ENCODE data around the gene PROK2.

The PROK2 gene

DNA sequence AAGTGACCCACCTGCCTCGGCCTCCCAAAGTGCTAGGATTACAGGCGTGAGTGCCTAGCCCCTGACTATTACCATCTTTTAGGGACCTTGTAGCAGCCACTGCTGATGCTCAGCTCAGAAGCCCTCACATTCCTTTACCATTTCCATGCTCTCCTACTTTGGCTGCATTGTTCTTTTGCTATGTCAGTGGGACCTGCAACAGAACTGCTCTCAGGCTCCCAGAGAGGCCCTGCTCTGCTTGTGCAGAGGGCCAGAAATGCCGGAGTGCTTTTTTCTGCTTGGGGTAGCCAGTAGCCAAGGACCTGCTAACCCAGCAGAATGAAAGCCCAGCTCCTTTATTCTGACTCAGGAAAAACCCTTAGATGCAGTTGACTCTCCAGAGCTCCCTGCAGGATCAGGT, 18.3 kb upstream of the PROK2 start:
- TF ChIP-seq POLR2A (IDR thresholded peaks at IDR 0.05; ENCODE audit: low read length) (no peak), GATA1 (IDR thresholded peaks at IDR 0.05; ENCODE audit: low read depth, low read length) (no peak)

DNA sequence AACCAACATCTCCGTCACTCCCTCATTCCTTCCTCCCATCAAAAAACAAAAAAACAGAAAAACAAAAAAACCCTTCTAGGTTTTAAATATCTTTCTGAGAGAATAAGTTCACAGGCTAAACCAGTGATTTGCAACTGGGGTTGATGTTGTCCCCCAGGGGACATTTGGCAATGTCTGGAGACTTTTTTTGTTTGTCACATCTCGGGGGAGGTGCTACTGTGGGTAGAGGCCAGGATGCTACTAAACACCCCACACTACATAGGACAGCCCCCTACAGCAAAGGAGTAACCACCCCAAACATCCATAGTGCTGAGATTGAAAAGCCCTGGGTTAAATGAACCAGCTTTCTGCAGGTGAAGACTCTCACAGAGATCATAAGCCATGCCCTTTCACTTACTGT, 17.0 kb upstream of the PROK2 start:
- TF ChIP-seq GATA1 (IDR thresholded peaks at IDR 0.05; ENCODE audit: low read depth, low read length), result no peak
- no peak for TF ChIP-seq POLR2A (IDR thresholded peaks at IDR 0.05; ENCODE audit: low read length)
- no peak for DNase-seq

More for the DNA sequence above, 18.3 kb upstream of the PROK2 start:
- no peak for DNase-seq

DNA sequence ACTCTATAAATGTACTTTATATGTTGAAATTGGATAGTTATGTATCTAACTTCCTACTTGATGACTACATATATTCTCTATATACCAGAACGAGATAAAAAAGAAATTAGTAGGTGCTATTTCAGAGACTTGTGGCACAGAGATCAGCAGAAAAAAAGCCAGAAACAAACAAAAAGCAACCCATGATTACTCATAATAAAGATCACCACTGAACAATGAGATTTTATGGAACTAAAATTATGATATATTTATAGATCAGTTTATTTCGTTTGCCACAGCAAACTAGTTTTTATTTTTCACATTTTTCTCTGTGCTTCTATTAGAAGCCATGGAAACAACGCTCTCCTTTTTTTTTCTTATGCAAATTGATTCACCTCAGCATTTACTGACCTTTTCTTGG, 15.1 kb upstream of the PROK2 start:
- no peak for DNase-seq
- TF ChIP-seq POLR2A (IDR thresholded peaks at IDR 0.05; ENCODE audit: low read length), result no peak
- no peak for TF ChIP-seq GATA1 (IDR thresholded peaks at IDR 0.05; ENCODE audit: low read depth, low read length)

DNA sequence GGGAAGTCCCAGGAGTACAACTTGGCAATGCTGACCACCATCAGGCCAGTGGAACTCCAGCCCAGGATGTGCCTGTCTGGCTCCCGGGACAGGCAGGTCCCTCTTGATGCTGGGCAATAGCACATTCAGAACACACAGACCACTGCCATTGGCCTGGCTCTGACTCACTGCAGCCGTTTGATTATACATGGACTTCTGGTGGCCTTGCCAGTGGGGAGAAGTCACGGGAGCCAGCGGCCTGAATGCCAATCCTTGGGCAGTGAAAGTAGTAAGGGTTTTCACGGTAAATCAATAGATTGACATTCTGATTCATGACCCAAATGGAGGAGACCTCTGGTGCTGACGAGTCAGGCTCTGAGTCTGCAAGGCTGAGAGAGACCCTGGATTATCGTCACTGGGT, 12.5 kb upstream of the PROK2 start:
- TF ChIP-seq POLR2A (IDR thresholded peaks at IDR 0.05; ENCODE audit: low read length), result no peak
- no peak for TF ChIP-seq GATA1 (IDR thresholded peaks at IDR 0.05; ENCODE audit: low read depth, low read length)

DNA sequence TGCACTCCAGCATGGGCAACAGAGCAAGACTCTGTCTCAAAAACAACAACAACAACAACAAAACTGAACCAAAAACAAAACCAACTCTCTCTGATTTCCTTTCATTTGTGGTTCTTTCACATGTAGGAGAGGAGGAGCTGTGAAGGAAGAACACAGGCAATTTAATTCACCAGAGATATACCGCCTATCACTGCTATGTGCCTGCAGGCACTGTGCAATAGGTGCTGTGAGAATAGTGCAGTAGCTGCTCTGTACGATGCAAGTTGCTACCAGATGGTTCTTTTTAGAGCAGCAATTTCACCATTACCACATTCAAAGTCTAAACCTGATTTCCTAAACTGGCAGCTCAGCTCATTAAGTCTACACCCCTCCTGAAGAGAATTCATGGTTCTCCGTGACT, 11.3 kb upstream of the PROK2 start:
- no peak for TF ChIP-seq POLR2A (IDR thresholded peaks at IDR 0.05; ENCODE audit: low read length)

More for the DNA sequence above, 12.5 kb upstream of the PROK2 start:
- no peak for DNase-seq

DNA sequence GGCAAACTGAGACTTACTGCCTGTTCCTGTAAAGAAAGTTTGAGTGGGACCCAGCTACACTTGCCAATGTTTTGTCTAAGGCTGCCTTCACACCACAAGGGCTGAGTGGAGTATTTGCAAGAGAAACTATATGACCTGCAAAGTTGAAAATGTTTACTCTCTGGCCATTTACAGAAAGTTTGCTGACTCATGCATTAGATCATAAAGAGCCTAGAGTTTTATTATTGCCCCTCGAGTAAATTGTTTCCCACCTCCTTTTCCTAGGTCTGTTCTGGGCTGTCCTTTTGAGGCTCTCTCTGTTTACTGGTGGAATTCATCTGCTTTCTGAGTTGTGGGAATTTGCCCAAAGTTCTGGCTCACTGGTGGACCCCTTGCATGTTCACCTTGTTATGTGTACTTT, 6.7 kb upstream of the PROK2 start:
- DNase-seq, result no peak
- TF ChIP-seq POLR2A (IDR thresholded peaks at IDR 0.05; ENCODE audit: low read length) (no peak), GATA1 (IDR thresholded peaks at IDR 0.05; ENCODE audit: low read depth, low read length) (no peak)

More for the DNA sequence above, 11.3 kb upstream of the PROK2 start:
- DNase-seq, result no peak

DNA sequence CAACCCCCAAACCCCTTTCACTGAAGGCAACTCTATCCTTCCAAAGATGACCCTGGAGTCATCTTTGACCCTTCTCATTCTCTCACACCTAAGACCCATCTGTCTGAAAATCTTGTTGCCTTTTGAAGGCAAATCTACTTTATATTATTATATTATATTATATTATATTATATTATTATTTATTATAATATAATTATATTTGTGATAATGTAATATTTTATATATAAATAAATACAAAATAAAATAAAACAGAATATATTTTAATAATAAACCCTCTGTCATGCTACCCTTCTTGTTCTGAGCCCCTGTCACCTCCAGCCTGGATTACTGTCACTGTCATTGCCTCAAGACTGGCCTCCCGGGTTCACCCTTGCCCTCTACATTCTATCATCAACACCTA, 5.0 kb upstream of the PROK2 start:
- DNase-seq, result no peak
- TF ChIP-seq GATA1 (IDR thresholded peaks at IDR 0.05; ENCODE audit: low read depth, low read length), result no peak
- no peak for TF ChIP-seq POLR2A (IDR thresholded peaks at IDR 0.05; ENCODE audit: low read length)

DNA sequence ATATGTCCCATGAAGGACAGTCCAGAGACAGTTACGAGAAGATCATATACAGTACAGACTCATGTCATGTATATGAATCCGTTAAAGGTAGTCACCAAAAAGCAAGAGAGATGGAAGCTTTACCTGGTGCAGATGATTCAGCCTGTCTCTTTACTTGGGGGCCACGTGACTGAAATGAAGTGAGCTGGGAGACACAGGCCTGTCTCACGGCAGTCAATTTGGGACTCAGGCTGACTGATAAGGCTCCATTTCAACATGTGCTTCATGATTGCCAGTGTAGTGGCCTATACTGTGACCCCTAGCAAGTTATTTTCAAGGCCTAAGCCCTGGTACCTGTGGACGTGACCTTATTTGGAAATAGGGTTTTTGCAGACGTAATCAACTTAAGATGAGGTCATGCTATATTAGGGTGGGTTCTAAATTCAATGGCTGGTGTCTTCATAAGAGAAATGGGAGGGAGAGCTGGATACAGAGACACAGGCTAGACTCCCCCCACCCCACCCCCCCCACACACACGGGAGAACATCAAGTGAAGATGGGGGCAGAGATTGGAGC, 3.0 kb upstream of the PROK2 start:
- no peak for DNase-seq
- TF ChIP-seq POLR2A (IDR thresholded peaks at IDR 0.05; ENCODE audit: low read length), result no peak
- TF ChIP-seq GATA1 (IDR thresholded peaks at IDR 0.05; ENCODE audit: low read depth, low read length), result no peak

DNA sequence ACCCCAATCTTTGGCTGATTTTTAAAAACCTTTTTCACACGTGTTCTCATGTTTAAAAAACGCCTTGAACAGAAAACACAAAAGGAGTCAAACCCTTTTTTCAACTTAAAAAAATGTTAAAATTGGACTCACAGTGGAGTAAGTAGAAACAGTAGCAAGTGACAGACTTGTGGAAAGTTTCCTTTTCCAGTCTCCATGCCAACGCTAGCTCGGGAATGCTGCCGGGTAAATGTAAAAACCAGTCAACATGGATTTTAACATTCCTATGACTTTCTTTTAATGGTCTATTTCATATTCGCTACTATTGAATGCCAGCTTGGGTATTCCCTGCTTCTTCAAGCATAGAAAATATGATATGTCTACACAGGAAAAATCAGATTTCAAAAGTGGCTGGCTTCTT, 1.6 kb upstream of the PROK2 start:
- DNase-seq, result no peak
- TF ChIP-seq POLR2A (IDR thresholded peaks at IDR 0.05; ENCODE audit: low read length) (no peak), GATA1 (IDR thresholded peaks at IDR 0.05; ENCODE audit: low read depth, low read length) (no peak)

DNA sequence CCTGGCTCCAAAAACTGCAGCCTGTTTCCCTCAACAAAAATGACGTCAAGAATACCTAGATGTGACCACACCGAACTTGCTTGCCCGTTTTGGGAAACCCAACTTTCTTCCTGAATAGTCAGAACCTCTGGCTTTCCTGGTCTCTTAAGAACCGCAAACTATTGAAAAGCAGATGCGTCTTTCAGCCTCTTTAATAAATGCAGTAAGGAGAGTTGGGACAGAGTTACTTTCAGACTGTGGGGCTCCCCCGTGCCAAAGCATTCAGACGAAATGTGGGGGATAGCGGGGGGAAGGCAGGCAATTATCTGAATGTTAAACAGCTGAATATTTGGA, 1.2 kb upstream of the PROK2 start:
- TF ChIP-seq POLR2A (IDR thresholded peaks at IDR 0.05; ENCODE audit: low read length), result no peak
- DNase-seq, result no peak

DNA sequence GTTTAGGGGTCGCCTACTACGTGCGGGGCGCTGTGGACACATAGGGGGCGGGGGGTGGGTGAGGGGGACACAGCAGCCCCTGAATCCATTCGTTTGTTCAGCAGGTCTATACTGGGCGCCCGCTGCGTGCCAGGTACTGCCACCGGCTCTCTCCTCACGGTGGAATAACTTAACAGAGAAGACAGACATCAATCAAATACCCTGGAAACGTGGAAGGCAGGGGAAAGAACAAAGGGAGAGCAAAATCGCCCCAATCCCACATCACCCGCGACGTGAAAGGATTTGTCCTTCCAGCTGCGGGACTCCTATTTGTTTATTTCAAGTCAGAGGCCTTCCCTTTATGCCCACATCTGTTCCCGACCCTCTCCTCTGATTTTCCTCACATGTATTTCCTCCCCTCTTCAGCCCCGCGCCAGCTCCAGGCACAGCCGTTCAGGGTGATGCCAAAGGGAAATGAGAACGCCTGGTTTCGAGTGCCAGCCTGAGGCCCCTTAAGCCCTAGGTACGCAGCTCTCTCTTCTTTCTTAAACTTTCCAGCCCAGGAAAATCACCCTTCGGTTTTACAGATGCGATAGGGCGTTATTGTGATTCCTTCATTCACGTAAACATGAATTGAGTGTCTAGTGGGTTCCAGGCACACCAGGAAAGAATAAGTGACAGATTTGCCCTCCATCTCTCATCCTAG, 726 bp upstream of the PROK2 start:
- TF ChIP-seq GATA1 (IDR thresholded peaks at IDR 0.05; ENCODE audit: low read depth, low read length) (no peak), POLR2A (IDR thresholded peaks at IDR 0.05; ENCODE audit: low read length) (no peak)
- DNase-seq, result no peak

DNA sequence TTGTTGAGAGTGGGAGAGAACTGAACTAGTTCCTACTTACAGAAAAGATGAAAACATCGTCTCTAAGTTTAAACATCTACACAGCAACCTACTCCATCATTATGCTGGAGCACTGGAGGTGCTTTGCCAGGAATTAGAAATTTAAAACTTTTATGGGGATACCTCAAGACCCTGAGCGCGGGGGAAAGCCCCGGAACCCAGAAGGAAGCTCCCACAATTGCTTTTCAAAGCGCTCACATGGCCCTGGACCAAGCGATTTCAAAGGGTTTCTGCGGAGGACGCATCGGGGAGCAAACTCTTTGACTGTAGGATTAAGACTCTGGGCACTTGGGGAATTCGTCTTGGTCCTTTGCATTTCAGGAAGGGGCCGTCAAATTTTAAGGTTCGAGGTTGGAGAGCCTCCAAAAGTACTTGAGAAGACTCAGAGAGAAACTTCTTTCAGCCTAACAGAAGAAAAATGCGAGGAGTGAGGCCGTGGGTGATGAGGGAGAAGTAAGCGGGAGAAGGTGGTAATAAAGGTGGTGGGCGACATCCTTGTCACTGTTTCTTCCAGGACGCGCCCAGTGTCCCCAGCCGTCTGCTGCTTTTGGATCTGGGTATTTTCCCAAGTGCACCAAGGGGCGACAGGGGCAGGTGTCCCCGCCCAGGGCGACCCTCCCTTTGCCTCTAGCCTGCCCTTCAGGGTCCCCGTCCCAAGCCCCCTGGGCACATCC, 591 bp downstream of the PROK2 start:
- TF ChIP-seq GATA1 (IDR thresholded peaks at IDR 0.05; ENCODE audit: low read depth, low read length) (no peak), POLR2A (IDR thresholded peaks at IDR 0.05; ENCODE audit: low read length) (no peak)
- DNase-seq, result no peak

DNA sequence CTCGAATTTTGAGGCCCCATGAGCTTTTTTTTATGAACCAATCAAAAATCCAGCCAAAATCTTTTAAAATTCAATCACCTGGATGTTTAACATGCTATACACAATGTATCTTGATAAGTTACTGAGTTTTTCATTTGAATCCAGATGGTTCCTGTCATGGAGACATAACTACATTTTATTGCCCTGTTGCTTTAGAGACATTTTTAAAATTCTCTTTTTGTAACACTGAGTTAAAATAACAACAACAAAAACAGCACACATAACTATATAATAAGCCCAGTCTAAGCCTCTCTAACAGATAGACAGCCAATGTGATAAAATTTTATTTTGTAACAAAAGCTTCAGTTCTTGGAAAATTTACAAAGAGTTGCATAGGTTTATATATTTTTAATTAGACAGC, 1.8 kb downstream of the PROK2 start:
- no peak for TF ChIP-seq GATA1 (IDR thresholded peaks at IDR 0.05; ENCODE audit: low read depth, low read length)
- TF ChIP-seq POLR2A (IDR thresholded peaks at IDR 0.05; ENCODE audit: low read length), result no peak
- no peak for DNase-seq

DNA sequence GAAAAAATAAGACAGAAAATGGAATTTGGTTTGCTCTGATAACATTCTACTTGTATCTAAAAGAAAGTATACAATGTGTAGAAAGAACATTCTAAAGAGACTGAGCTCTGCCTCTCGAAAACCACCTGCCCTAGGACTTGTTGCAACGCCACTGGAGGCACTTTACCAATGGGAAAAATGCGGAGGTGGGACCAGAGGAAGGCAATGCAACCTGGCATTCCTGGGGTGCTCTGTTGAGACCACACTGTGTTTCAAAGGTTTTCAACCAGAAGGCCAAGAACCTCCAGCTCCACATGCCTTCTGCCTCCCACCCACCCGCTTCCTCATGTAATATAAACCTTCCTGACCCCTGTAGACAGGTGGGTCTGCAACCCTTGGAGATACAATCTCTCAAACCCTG, 4.5 kb downstream of the PROK2 start:
- no peak for DNase-seq
- TF ChIP-seq GATA1 (IDR thresholded peaks at IDR 0.05; ENCODE audit: low read depth, low read length) (no peak), POLR2A (IDR thresholded peaks at IDR 0.05; ENCODE audit: low read length) (no peak)
